IPS-20b (cell line): Measurements from ENCODE around the gene ATF7.

Experiments
- H3K27ac ChIP-seq: one replicate; pipeline ENCODE4 v1.5.1; 2013; ENCODE audit warnings: low read length
- H3K27me3 ChIP-seq: 2 replicates; pipeline ENCODE4 v1.6.1; 2013; ENCODE audit warnings: mild to moderate bottlenecking, low read length, inconsistent platforms; ENCODE audit not compliant: insufficient read depth
- H3K36me3 ChIP-seq: 2 replicates; pipeline ENCODE4 v1.6.1; 2013; ENCODE audit warnings: low read depth, mild to moderate bottlenecking, inconsistent platforms, low read length, moderate library complexity; ENCODE audit not compliant: insufficient read depth
- H3K4me1 ChIP-seq: 2 replicates; pipeline ENCODE4 v1.6.1; 2013; ENCODE audit warnings: mild to moderate bottlenecking, control low read depth, inconsistent platforms, low read length, moderate library complexity; ENCODE audit not compliant: insufficient read depth
- H3K4me3 ChIP-seq: 2 replicates; pipeline ENCODE4 v1.5.1; 2013; ENCODE audit warnings: mild to moderate bottlenecking, low read length, inconsistent platforms
- H3K9ac ChIP-seq: 2 replicates; pipeline ENCODE4 v1.6.1; 2013; ENCODE audit warnings: low read depth, mild to moderate bottlenecking, inconsistent platforms, low read length, moderate library complexity
- H3K9me3 ChIP-seq: 2 replicates; pipeline ENCODE4 v1.6.1; 2013; ENCODE audit warnings: mild to moderate bottlenecking, low read depth, low read length, inconsistent platforms; ENCODE audit not compliant: insufficient read depth

Gene ATF7

DNA sequence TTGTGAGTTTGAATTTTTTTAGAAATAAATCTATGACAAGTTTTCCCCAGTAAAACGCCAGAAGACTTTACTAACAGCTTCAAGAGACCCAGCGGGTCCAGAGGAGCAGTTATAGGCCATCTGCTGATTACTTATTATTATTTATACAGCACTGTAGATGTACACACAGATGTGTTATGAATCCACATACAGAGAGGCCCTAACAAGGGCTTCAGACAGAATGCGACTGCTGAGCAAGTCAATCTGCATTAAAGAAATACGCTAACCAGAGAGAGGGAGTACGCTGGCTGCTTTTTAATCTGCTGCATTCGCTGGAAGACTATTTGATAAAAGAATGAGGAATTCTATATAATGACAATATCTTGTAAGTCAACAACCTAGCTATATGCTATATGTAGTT, 32.5 kb downstream of the ATF7 start:
- Histone ChIP-seq H3K9me3 (no peaks in the 10 kb centered on the region), H3K36me3 (no peaks in the 10 kb centered on the region), H3K4me1 (no peaks in the 10 kb centered on the region), H3K27me3 (no peaks in the 10 kb centered on the region), H3K9ac (no peak overlapping the region), H3K27ac (no peak overlapping the region), H3K4me3 (no peak overlapping the region)

DNA sequence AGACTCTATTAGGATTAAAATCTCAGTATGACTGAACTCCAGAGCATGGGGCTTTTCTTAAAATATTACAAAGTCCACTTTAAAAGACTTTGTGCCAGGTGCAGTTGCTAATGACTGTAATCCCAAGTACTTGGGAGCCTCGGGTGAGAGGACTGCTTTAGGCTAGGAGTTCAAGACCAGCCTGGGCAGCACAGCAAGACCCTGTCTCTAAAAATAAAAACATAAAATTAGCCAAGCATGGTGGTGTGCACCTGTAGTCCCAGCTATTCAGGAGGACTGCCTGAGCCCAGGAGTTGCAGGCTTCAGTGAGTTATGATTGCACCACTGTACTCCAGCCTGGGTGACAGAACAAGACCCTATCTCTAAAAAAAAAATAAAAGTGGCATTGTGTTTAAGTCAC, 33.2 kb downstream of the ATF7 start:
- no peaks in the 10 kb centered on the region for H3K4me1 ChIP-seq
- no peaks in the 10 kb centered on the region for H3K36me3 ChIP-seq
- H3K4me3 ChIP-seq = no peak overlapping the region
- H3K9me3 ChIP-seq = no peaks in the 10 kb centered on the region
- H3K27me3 ChIP-seq = no peaks in the 10 kb centered on the region
- no peak overlapping the region for H3K27ac ChIP-seq
- H3K9ac ChIP-seq = no peak overlapping the region

DNA sequence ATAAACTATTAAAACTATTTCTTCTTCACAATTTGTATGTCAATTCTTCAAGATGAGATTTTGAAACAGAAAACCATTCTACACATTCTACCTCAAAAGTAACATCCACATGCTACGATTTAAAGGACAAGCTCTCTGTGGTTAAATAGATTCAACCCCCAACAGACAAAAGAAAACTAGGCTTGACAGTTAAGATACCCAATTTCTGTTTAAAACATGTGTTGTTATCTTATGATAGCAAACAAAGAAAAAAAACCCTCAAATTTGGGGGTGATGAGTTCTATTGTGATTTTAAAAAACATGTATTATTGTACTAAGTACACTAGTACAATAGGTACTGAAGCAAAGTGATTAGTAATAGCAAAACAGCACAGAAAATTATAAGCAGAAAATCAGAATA, 33.8 kb downstream of the ATF7 start:
- Histone ChIP-seq H3K36me3 (no peaks in the 10 kb centered on the region), H3K27me3 (no peaks in the 10 kb centered on the region), H3K4me1 (no peaks in the 10 kb centered on the region), H3K9me3 (no peaks in the 10 kb centered on the region), H3K4me3 (no peak overlapping the region), H3K27ac (no peak overlapping the region), H3K9ac (no peak overlapping the region)

GRCh38 chr12:53591301-53592206, 34.6 kb downstream of the ATF7 start:
- H3K27me3 ChIP-seq = no peaks in the 10 kb centered on the region
- H3K4me1 ChIP-seq = no peaks in the 10 kb centered on the region
- no peak overlapping the region for H3K27ac ChIP-seq
- no peaks in the 10 kb centered on the region for H3K9me3 ChIP-seq
- H3K4me3 ChIP-seq = no peak overlapping the region
- H3K36me3 ChIP-seq = no peaks in the 10 kb centered on the region
- no peak overlapping the region for H3K9ac ChIP-seq

GRCh38 chr12:53590652-53591051, 35.5 kb downstream of the ATF7 start:
- no peaks in the 10 kb centered on the region for H3K4me1 ChIP-seq
- no peaks in the 10 kb centered on the region for H3K27me3 ChIP-seq
- H3K9me3 ChIP-seq = no peaks in the 10 kb centered on the region
- no peak overlapping the region for H3K4me3 ChIP-seq
- no peak overlapping the region for H3K9ac ChIP-seq
- H3K36me3 ChIP-seq = no peaks in the 10 kb centered on the region
- no peak overlapping the region for H3K27ac ChIP-seq

- Histone ChIP-seq H3K27ac (no peak overlapping the region), H3K27me3 (no peaks in the 10 kb centered on the region), H3K9me3 (no peaks in the 10 kb centered on the region), H3K36me3 (no peaks in the 10 kb centered on the region), H3K9ac (no peak overlapping the region), H3K4me3 (no peak overlapping the region), H3K4me1 (no peaks in the 10 kb centered on the region)
Measured at GRCh38 chr12:53589915-53590314, 36.3 kb downstream of the ATF7 start.

GRCh38 chr12:53589423-53589822, 36.8 kb downstream of the ATF7 start:
- no peak overlapping the region for H3K4me3 ChIP-seq
- H3K36me3 ChIP-seq = no peaks in the 10 kb centered on the region
- H3K9ac ChIP-seq = no peak overlapping the region
- H3K27ac ChIP-seq = no peak overlapping the region
- H3K27me3 ChIP-seq = no peaks in the 10 kb centered on the region
- no peaks in the 10 kb centered on the region for H3K4me1 ChIP-seq
- 0 out of 2 replicates have a peak, but pooled peaks cover 1% of the 10 kb centered on the region for H3K9me3 ChIP-seq

- no peak overlapping the region for H3K4me3 ChIP-seq
- no peak overlapping the region for H3K27ac ChIP-seq
- H3K4me1 ChIP-seq = no peaks in the 10 kb centered on the region
- peaks cover 7% of the 10 kb centered on the region; the same call in 1 of the 2 replicates for H3K9me3 ChIP-seq
- H3K27me3 ChIP-seq = no peaks in the 10 kb centered on the region
- H3K36me3 ChIP-seq = no peaks in the 10 kb centered on the region
- no peak overlapping the region for H3K9ac ChIP-seq
Measured at GRCh38 chr12:53588123-53588522, 38.1 kb downstream of the ATF7 start.

DNA sequence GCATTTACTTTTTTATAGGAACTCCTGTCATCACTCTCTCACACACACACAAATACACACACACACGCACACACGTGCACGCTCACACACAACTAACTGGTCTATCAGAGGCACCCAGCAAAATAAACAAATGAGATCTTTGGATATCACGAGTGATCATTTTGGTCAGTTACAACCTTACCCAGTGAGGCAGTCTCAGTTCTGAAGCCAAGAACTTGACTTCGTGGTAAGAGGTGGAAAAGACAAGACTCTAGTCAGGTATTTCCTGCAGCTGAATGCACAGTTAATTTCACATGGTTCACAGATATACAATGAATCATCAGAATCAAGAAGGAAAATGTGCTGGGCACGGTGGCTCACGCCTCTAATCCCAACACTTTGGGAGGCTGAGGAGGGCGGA, 39.4 kb downstream of the ATF7 start:
- Histone ChIP-seq H3K27ac (no peak overlapping the region), H3K9ac (no peak overlapping the region), H3K36me3 (no peaks in the 10 kb centered on the region), H3K4me3 (no peak overlapping the region), H3K4me1 (no peaks in the 10 kb centered on the region), H3K9me3 (peaks cover 7% of the 10 kb centered on the region; the same call in 1 of the 2 replicates), H3K27me3 (no peaks in the 10 kb centered on the region)

- Histone ChIP-seq H3K36me3 (no peaks in the 10 kb centered on the region), H3K9me3 (peaks cover 7% of the 10 kb centered on the region; the same call in 1 of the 2 replicates), H3K4me3 (no peak overlapping the region), H3K9ac (no peak overlapping the region), H3K27me3 (no peaks in the 10 kb centered on the region), H3K4me1 (no peaks in the 10 kb centered on the region), H3K27ac (no peak overlapping the region)
Measured at GRCh38 chr12:53585448-53586125, 40.6 kb downstream of the ATF7 start.

DNA sequence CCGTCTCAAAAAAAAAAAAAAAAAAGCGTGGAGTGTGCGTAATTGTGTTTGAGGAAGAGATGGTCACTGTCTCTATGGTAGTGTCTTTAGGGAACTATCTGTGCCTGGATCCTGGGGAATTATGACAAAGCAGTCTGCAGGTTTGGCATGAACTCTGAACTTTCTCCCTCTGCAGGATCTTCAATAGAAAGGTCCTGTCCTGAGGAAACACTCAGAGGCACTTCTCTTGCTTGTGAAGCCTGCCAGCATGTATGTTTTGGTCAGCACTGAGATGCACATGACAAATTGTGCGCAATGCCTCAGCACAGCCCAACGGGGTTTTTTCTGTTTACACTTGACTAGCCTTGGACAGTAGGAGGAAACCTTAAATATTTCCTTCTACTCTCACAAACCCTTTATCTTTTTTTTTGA, 46.6 kb downstream of the ATF7 start:
- H3K4me3 ChIP-seq = no peak overlapping the region
- peaks cover 7% of the 10 kb centered on the region; the same call in 1 of the 2 replicates for H3K9me3 ChIP-seq
- H3K36me3 ChIP-seq = no peaks in the 10 kb centered on the region
- H3K27me3 ChIP-seq = no peaks in the 10 kb centered on the region
- no peak overlapping the region for H3K27ac ChIP-seq
- H3K9ac ChIP-seq = no peak overlapping the region
- H3K4me1 ChIP-seq = no peaks in the 10 kb centered on the region; the same call in 1 of the 2 replicates

- no peaks in the 10 kb centered on the region for H3K36me3 ChIP-seq
- no peaks in the 10 kb centered on the region for H3K27me3 ChIP-seq
- no peaks in the 10 kb centered on the region; the same call in 1 of the 2 replicates for H3K4me1 ChIP-seq
- H3K4me3 ChIP-seq = no peak overlapping the region
- H3K27ac ChIP-seq = no peak overlapping the region
- H3K9ac ChIP-seq = no peak overlapping the region
- H3K9me3 ChIP-seq = peaks cover 3% of the 10 kb centered on the region; the same call in 1 of the 2 replicates
Measured at GRCh38 chr12:53578783-53579182, 47.4 kb downstream of the ATF7 start.
